Ascending aorta (tissue), 2 donors: ENCODE measurements around the gene DNM1. TPM values are rescaled to one million over a fixed set of nuclear protein-coding genes. Genes with fewer than 3 reads are reported as not detected.

Experiments used
- DNase-seq, 2 donors: peaks; one replicate each; pipeline ENCODE4 v3.0.0-alpha.2; 2019; ENCODE audit warnings: low spot score in 2 of 2
- H3K27ac ChIP-seq, 2 donors: fragments of 200-600 bp; sonication (generic); one replicate each; pipeline ENCODE4 v1.5.1; 2016 to 2017; ENCODE audit warnings: mild to moderate bottlenecking in 1 of 2
- H3K27me3 ChIP-seq: fragments of 200-600 bp; sonication (generic); one replicate; pipeline ENCODE4 v1.5.1; 2017
- H3K36me3 ChIP-seq, 2 donors: fragments of 200-600 bp; sonication (generic); one replicate each; pipeline ENCODE4 v1.5.1; 2016
- H3K4me1 ChIP-seq, 2 donors: fragments of 200-600 bp; sonication (generic); one replicate each; pipeline ENCODE4 v1.5.1; 2016 to 2017; ENCODE audit warnings: mild to moderate bottlenecking in 1 of 2
- H3K4me3 ChIP-seq, 2 donors: fragments of 200-600 bp; sonication (generic); one replicate each; pipeline ENCODE4 v1.5.1; 2016 to 2017; ENCODE audit warnings: mild to moderate bottlenecking in 1 of 2
- H3K9me3 ChIP-seq, 2 donors: fragments of 200-600 bp; sonication (generic); one replicate each; pipeline ENCODE4 v1.5.1; 2016
- intact Hi-C: fragments of 100-400 bp; cut with DNase I; formaldehyde crosslinking; loops from one replicate; pipeline ENCODE4 v1.15.1; 2023
- total RNA-seq: library from RNA; depleted of rRNA; stranded (reverse); fragments of >200 nt; gene quantifications from one replicate; pipeline ENCODE4 v1.1.0, GENCODE V29; 2016
- TF ChIP-seq, protein P1 (sequence below), 3 experiments: fragments of 200-600 bp in 2 of 3; fragments of 450-650 bp in 1 of 3; sonication (generic) in 2 of 3; IDR thresholded peaks; one replicate each; pipeline ENCODE4 v1.5.1; 2016 to 2019; ENCODE audit warnings: antibody characterized with exemption in 3 of 3, mild to moderate bottlenecking in 1 of 3, moderate library complexity in 1 of 3

The DNM1 gene
- total RNA-seq, 1 donor from 2014 or later = 31.9 TPM

DNA sequence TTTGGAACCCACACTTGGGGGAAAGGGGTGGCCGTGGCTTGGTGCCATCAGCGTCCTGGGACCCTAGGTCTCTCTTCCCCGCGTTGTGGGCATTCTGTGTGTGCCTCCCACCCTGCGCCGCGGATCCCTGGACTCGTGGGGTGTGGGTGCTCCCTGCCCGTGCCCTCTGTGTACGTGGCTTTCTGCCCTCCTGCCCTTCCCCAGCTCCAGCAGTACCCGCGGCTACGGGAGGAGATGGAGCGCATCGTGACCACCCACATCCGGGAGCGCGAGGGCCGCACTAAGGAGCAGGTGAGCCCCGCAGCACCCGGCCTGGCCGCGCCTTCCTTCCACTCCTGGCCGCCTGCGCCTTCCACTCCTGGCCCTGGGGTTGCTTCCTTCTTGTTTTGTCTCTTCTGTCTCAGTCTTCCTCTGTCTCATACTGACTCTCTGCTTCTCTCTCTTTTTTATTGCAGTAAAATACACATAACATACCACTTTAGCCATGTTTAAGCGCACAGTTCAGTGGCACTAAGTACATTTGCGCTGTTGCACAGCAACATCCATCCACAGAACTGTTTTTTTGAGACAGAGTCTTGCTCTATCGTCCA, 30.7 kb downstream of the DNM1 start:
- Histone ChIP-seq H3K9me3 (no peaks in the 10 kb centered on the region), H3K4me3 (no peak overlapping the region), H3K4me1 (no peaks in the 10 kb centered on the region), H3K27me3 (no peaks in the 10 kb centered on the region), H3K36me3 (no peaks in the 10 kb centered on the region), H3K27ac (no peak overlapping the region)
- DNase-seq = no peak
- TF ChIP-seq, protein P1, sequence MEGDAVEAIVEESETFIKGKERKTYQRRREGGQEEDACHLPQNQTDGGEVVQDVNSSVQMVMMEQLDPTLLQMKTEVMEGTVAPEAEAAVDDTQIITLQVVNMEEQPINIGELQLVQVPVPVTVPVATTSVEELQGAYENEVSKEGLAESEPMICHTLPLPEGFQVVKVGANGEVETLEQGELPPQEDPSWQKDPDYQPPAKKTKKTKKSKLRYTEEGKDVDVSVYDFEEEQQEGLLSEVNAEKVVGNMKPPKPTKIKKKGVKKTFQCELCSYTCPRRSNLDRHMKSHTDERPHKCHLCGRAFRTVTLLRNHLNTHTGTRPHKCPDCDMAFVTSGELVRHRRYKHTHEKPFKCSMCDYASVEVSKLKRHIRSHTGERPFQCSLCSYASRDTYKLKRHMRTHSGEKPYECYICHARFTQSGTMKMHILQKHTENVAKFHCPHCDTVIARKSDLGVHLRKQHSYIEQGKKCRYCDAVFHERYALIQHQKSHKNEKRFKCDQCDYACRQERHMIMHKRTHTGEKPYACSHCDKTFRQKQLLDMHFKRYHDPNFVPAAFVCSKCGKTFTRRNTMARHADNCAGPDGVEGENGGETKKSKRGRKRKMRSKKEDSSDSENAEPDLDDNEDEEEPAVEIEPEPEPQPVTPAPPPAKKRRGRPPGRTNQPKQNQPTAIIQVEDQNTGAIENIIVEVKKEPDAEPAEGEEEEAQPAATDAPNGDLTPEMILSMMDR (IDR thresholded peaks at IDR 0.05) = no peak
- intact Hi-C loops = no loop called here

DNA sequence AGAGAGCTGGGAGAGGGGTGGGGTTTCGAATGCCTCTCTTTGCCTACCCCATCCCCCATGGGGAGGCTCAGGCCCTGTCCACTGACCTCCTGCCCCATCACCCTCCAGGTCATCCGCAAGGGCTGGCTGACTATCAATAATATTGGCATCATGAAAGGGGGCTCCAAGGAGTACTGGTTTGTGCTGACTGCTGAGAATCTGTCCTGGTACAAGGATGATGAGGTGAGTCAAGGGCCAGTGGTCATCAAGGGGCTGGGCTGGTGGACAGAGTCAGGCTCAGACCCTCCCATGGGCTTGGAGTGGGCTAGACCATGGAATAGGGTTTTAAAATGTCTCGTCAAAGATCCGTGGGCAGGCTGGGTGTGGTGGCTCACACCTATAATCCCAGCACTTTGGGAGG, 38.9 kb downstream of the DNM1 start:
- intact Hi-C loops = no loop called here
- TF ChIP-seq, protein P1 (IDR thresholded peaks at IDR 0.05) = no peak
- no peak overlapping the region for H3K27ac ChIP-seq

DNA sequence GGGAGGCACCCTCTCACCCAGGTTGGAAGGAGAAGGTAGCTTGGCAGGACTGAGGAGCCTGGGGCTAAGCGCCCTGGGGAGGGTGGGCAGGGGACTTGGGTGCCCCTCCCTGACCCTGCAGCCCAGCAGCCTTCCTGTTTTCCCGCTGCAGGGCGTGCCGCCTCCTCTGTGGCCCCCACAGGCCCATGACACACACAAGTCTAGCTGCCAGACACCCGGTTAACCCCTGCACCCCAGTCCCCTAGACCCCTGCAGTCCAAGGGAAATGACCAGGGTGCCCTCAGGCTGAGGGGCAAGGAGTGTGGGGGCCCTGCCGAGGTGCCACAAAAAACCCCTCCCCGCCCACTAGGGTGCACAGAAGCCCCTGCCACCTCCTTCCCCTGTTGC, 39.6 kb downstream of the DNM1 start:
- no peaks in the 10 kb centered on the region for H3K4me1 ChIP-seq
- H3K9me3 ChIP-seq = no peaks in the 10 kb centered on the region
- intact Hi-C loops = no loop called here
- peaks cover 6% of the 10 kb centered on the region for H3K27me3 ChIP-seq
- H3K36me3 ChIP-seq = no peaks in the 10 kb centered on the region
- H3K27ac ChIP-seq = peak overlapping the region in 1 of 2 donors; percentile 60
- TF ChIP-seq, protein P1 (IDR thresholded peaks at IDR 0.05) = no peak
- no peak for DNase-seq
- H3K4me3 ChIP-seq = no peak overlapping the region

More for the DNA sequence above, 38.9 kb downstream of the DNM1 start:
- H3K9me3 ChIP-seq = no peaks in the 10 kb centered on the region
- H3K4me1 ChIP-seq = no peaks in the 10 kb centered on the region
- DNase-seq = no peak
- H3K4me3 ChIP-seq = no peak overlapping the region
- H3K27me3 ChIP-seq = peaks cover 6% of the 10 kb centered on the region
- H3K36me3 ChIP-seq = no peaks in the 10 kb centered on the region

DNA sequence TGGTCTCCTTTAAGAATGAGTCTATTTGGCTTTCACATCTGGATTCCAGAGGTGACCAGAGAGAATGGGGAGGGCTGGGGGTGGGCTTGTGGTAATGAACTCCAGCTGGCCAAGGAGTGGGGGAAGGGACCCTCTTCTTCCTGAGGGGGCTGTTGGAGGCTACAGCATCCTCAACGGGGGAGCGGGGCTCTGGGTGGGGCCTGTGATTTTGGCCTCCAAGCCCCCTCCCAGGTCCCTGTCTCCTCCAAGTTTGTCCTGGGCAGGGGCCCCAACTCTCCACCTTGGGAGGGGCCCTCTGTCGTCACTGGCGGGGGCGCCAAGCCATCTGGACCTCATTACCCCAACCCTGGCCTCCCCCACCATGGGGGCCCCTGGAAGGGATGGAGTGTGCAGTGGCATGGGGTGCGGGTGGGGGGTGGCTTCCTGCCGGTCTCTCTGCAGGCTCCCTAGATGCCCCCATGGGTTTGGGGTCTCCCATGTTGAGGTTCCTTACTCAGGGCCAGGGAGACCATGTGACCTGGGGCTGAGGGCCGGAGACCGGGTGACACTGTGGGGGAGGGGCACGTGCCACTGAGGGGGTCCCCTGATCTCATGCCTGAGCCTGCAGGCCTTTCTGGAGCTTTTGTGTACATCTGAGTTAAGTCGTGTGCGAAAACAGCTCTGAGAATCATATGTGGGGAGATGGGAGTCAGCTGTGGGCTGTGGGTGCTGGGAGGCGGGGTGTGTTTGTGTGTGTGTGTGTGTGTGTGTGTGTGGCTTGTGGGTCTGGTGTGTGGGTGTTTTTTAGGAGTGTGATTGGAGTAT, 40.2 kb downstream of the DNM1 start:
- Histone ChIP-seq H3K4me1 (no peaks in the 10 kb centered on the region), H3K36me3 (no peaks in the 10 kb centered on the region), H3K9me3 (no peaks in the 10 kb centered on the region), H3K27ac (peak overlapping the region in 1 of 2 donors; percentile 60), H3K27me3 (peaks cover 6% of the 10 kb centered on the region), H3K4me3 (no peak overlapping the region)
- no peak for DNase-seq
- TF ChIP-seq, protein P1 (IDR thresholded peaks at IDR 0.05) = no peak
- intact Hi-C loops = no loop called here

DNA sequence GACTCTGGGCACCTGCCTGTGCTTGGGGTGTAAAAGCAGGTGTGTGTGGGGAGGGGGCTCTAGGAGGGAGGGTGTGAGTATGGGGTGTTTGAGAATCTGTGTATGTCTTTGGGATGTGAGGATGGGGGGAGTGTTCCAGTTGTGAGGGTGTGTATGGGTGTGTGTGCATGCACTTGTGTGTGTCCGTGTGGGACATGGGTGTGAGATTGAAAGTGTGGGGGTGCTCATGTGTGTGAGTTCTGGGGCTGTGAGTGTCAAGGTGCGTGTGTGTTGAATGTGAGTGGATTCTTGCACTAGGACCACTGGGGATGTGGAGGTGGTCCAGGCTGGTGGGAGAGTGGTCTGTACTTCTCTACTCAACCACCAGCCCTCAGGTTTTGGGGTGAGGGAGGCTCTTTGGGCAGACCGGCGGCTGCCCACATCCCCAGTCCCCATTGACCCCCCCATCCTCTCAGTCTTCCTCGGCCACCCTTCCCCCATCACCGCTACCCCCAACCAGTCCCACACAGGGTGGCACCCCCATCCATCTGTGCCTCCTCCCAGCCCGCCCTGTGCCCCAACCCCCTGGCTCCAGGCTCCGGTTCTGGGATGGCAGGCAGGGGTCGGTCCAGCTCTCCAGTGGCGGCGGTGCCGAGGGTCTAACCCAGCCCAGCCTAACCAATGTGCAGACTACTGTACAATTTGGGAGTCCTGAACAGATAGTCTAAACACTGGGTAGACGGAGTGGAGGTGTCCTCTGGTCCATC, 41.1 kb downstream of the DNM1 start:
- DNase-seq = no peak
- peak overlapping the region in 1 of 2 donors; percentile 44 for H3K4me3 ChIP-seq
- TF ChIP-seq, protein P1 (IDR thresholded peaks at IDR 0.05) = no peak
- H3K9me3 ChIP-seq = no peaks in the 10 kb centered on the region
- no peaks in the 10 kb centered on the region for H3K4me1 ChIP-seq
- H3K27me3 ChIP-seq = peaks cover 6% of the 10 kb centered on the region
- H3K27ac ChIP-seq = peak overlapping the region in 1 of 2 donors; percentile 30
- intact Hi-C loops = no loop called here
- no peaks in the 10 kb centered on the region for H3K36me3 ChIP-seq
